IPS-18a (cell line): Measurements from ENCODE around the gene C10orf120.

Source experiments
- H3K27ac ChIP-seq: one replicate; pipeline ENCODE4 v1.5.1; 2013; ENCODE audit warnings: low read length
- H3K27me3 ChIP-seq: one replicate; pipeline ENCODE4 v1.6.1; 2013; ENCODE audit warnings: mild to moderate bottlenecking, low read length; ENCODE audit not compliant: control insufficient read depth, insufficient read depth
- H3K36me3 ChIP-seq: one replicate; pipeline ENCODE4 v1.6.1; 2013; ENCODE audit warnings: low read depth, low read length; ENCODE audit not compliant: control insufficient read depth
- H3K4me1 ChIP-seq: one replicate; pipeline ENCODE4 v1.6.1; 2013; ENCODE audit warnings: low read depth, low read length; ENCODE audit not compliant: control insufficient read depth
- H3K4me3 ChIP-seq: one replicate; pipeline ENCODE4 v1.5.1; 2013; ENCODE audit warnings: low read length
- H3K9ac ChIP-seq: one replicate; pipeline ENCODE4 v1.6.1; 2013; ENCODE audit warnings: mild to moderate bottlenecking, low read length, moderate library complexity
- H3K9me3 ChIP-seq: one replicate; pipeline ENCODE4 v1.6.1; 2013; ENCODE audit warnings: low read depth, low read length; ENCODE audit not compliant: control insufficient read depth

Gene C10orf120

GRCh38 chr10:122672655-122673054, 27.0 kb downstream of the C10orf120 start:
- H3K27ac ChIP-seq, result no peak overlapping the region
- H3K9me3 ChIP-seq, result no peaks in the 10 kb centered on the region
- H3K4me3 ChIP-seq, result no peak overlapping the region
- no peak overlapping the region for H3K9ac ChIP-seq
- H3K36me3 ChIP-seq, result no peaks in the 10 kb centered on the region
- H3K27me3 ChIP-seq, result no peaks in the 10 kb centered on the region
- no peaks in the 10 kb centered on the region for H3K4me1 ChIP-seq

- Histone ChIP-seq H3K9ac (no peak overlapping the region), H3K27me3 (no peaks in the 10 kb centered on the region), H3K9me3 (no peaks in the 10 kb centered on the region), H3K27ac (no peak overlapping the region), H3K4me1 (no peaks in the 10 kb centered on the region), H3K36me3 (no peaks in the 10 kb centered on the region), H3K4me3 (no peak overlapping the region)
Measured at GRCh38 chr10:122671355-122671754, 28.3 kb downstream of the C10orf120 start.

DNA sequence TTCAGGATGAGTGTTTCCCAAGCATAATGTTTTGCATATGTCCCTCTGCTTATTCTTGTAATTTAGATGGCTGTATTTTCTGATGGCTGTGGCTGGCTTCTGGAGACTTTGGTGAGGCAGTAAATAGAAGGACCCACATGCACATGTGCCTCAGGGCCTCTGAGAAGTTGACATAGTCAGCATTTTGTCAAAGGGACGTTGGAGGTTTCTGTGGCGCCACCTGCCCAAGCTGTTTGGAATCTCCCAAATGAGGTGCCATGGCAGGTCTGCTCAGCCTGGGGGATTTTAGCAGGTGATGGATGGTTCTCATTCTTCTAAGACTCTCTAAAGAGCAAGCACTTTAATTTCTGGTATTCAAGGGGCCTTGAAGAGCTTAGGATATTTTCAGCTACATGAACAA, 29.8 kb downstream of the C10orf120 start:
- Histone ChIP-seq H3K27me3 (no peaks in the 10 kb centered on the region), H3K9ac (no peak overlapping the region), H3K4me1 (no peaks in the 10 kb centered on the region), H3K27ac (no peak overlapping the region), H3K4me3 (no peak overlapping the region), H3K36me3 (no peaks in the 10 kb centered on the region), H3K9me3 (no peaks in the 10 kb centered on the region)

GRCh38 chr10:122669045-122669444, 30.6 kb downstream of the C10orf120 start:
- no peak overlapping the region for H3K4me3 ChIP-seq
- H3K4me1 ChIP-seq, result no peaks in the 10 kb centered on the region
- H3K36me3 ChIP-seq, result no peaks in the 10 kb centered on the region
- H3K27ac ChIP-seq, result no peak overlapping the region
- H3K27me3 ChIP-seq, result no peaks in the 10 kb centered on the region
- H3K9ac ChIP-seq, result no peak overlapping the region
- no peaks in the 10 kb centered on the region for H3K9me3 ChIP-seq

DNA sequence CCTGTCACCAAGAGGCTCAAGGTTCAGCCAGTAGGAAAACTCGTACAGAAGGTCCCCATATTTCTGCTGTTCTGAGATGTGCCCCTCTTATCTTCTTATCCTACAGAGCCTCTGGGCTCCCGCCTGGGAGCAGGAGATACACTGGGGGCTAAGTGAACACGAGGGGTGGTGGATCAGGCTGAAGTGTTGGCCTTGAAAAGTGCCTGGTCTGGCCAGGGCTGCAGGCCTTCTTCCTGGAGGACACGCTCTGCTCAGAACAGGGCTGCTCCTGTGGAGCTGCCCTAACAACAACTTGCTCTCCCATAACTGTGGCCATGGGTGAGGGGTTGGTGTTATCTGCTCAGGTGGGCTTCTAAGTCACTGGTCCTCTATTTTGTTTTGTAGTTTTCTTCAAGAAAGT, 33.7 kb downstream of the C10orf120 start:
- Histone ChIP-seq H3K36me3 (no peaks in the 10 kb centered on the region), H3K4me1 (no peaks in the 10 kb centered on the region), H3K27me3 (no peaks in the 10 kb centered on the region), H3K4me3 (no peak overlapping the region), H3K9me3 (no peaks in the 10 kb centered on the region), H3K27ac (no peak overlapping the region), H3K9ac (no peak overlapping the region)

DNA sequence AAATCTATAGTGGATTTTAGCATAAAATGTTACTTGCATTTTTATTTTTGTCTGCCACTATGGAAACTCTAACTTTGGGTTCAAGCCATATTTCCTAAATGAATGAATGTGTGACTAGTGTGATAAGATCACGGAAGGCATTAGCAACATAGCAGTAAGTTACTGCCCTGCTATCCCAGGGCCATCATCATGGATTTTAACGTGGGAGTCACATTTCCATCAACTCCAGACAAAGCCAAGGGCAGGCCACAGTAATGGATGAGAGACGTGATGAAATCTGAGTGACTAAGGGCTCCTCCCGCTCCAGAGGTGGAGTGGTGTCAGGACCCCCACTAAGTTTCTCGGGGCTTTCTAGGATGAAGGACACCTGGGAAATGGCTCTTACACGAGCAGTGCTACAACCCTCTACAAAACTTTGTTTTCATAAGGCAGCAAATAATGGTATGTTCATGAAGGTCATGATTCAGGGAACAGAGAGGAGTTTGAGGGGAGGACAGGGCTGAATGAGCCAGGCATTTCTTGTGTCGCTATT, 34.3 kb downstream of the C10orf120 start:
- H3K9ac ChIP-seq, result no peak overlapping the region

GRCh38 chr10:122664501-122664900, 35.1 kb downstream of the C10orf120 start:
- Histone ChIP-seq H3K27me3 (no peaks in the 10 kb centered on the region), H3K9me3 (no peaks in the 10 kb centered on the region), H3K4me1 (no peaks in the 10 kb centered on the region), H3K27ac (no peak overlapping the region), H3K36me3 (no peaks in the 10 kb centered on the region), H3K4me3 (no peak overlapping the region), H3K9ac (no peak overlapping the region)

More for the DNA sequence above, 34.3 kb downstream of the C10orf120 start:
- Histone ChIP-seq H3K27ac (no peak overlapping the region), H3K36me3 (no peaks in the 10 kb centered on the region), H3K27me3 (no peaks in the 10 kb centered on the region), H3K9me3 (no peaks in the 10 kb centered on the region), H3K4me1 (no peaks in the 10 kb centered on the region), H3K4me3 (no peak overlapping the region)

DNA sequence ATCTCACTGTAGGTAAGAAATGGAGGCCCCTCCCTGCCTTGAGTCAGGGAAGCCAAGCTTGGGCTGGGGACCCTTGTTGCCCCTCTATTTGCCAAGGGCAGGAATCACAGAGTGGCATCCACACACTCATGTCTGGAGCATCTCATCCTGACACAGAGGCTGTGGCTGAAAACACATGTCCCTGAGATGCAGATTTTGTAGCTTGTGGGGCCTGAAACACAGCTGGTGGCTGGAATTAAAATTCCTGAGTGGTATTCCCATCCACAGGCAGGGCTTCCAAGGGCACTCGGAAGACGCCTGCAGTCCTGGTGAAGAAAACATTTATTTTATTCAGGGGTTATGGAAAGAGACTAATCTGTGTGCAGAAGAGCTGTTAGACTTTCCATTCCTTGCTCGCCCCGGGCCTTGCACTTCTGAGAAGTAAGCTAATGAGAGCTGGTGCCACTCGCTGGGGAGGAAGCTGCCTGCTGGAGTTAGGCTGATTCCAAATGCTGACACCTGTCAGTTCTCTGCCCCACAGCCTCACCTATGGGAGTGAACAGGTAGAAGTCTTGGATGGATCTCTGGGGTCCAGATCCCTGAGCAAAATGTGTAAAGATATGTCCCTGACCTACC, 36.0 kb downstream of the C10orf120 start:
- no peaks in the 10 kb centered on the region for H3K9me3 ChIP-seq
- no peaks in the 10 kb centered on the region for H3K4me1 ChIP-seq
- H3K4me3 ChIP-seq, result no peak overlapping the region
- no peak overlapping the region for H3K9ac ChIP-seq
- no peaks in the 10 kb centered on the region for H3K27me3 ChIP-seq
- no peaks in the 10 kb centered on the region for H3K36me3 ChIP-seq
- H3K27ac ChIP-seq, result no peak overlapping the region

DNA sequence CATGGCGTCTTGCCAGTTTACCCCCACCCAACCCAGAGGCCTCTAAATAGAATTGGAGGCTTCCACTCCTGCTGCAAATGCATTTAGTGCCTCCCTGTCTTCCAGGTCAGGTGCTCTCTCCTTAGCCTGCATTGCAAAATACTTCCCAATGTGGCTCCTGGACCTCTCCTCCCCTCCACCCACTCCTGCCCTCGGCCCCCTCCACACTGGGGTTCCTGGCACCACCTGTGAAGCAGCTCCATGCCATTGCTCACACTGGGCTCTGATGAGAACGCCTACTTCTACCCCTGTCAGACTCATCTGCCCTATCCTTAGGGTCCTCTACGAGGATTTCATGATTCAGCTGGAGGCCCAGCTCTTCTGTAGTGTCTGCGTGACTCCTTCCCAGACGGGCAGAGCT, 37.4 kb downstream of the C10orf120 start:
- no peak overlapping the region for H3K9ac ChIP-seq
- H3K27me3 ChIP-seq, result no peaks in the 10 kb centered on the region
- H3K4me1 ChIP-seq, result no peaks in the 10 kb centered on the region
- no peak overlapping the region for H3K27ac ChIP-seq
- no peak overlapping the region for H3K4me3 ChIP-seq
- no peaks in the 10 kb centered on the region for H3K36me3 ChIP-seq
- no peaks in the 10 kb centered on the region for H3K9me3 ChIP-seq

- Histone ChIP-seq H3K36me3 (no peaks in the 10 kb centered on the region), H3K4me3 (no peak overlapping the region), H3K4me1 (no peaks in the 10 kb centered on the region), H3K9ac (no peak overlapping the region), H3K9me3 (no peaks in the 10 kb centered on the region), H3K27me3 (no peaks in the 10 kb centered on the region), H3K27ac (no peak overlapping the region)
Measured at GRCh38 chr10:122660696-122661095, 39.0 kb downstream of the C10orf120 start.

- H3K27ac ChIP-seq, result no peak overlapping the region
- no peak overlapping the region for H3K9ac ChIP-seq
- no peaks in the 10 kb centered on the region for H3K27me3 ChIP-seq
- H3K4me3 ChIP-seq, result no peak overlapping the region
- H3K4me1 ChIP-seq, result no peaks in the 10 kb centered on the region
- no peaks in the 10 kb centered on the region for H3K36me3 ChIP-seq
- H3K9me3 ChIP-seq, result no peaks in the 10 kb centered on the region
Measured at GRCh38 chr10:122659651-122660050, 40.0 kb downstream of the C10orf120 start.

- no peaks in the 10 kb centered on the region for H3K36me3 ChIP-seq
- H3K4me3 ChIP-seq, result no peak overlapping the region
- no peak overlapping the region for H3K27ac ChIP-seq
- H3K4me1 ChIP-seq, result no peaks in the 10 kb centered on the region
- no peaks in the 10 kb centered on the region for H3K27me3 ChIP-seq
- H3K9me3 ChIP-seq, result no peaks in the 10 kb centered on the region
- H3K9ac ChIP-seq, result no peak overlapping the region
Measured at GRCh38 chr10:122659126-122659525, 40.5 kb downstream of the C10orf120 start.
